B cell (primary cell): ENCODE results near the gene KLRC3. TPM values are rescaled to one million over a fixed set of nuclear protein-coding genes. Genes with fewer than 3 reads are reported as not detected.
"Not testable (repeated sequence)": the region's sequence is repeated elsewhere in the genome, so short reads cannot be mapped to it uniquely, and the experiment has no call there.

ENCODE experiments used
- ATAC-seq: fragments of 200-7000 bp; cut with Tn5 transposase; one replicate; pipeline ENCODE4 v1.10.0; 2021; ENCODE audit warnings: low read depth, mild to moderate bottlenecking, moderate number of reproducible peaks, moderate library complexity
- CTCF ChIA-PET: fragments of 350-600 bp; sonication (Branson Sonifier 250); formaldehyde crosslinking; loops from one replicate; lab custom pipeline; 2021; ENCODE audit warnings: antibody characterized with exemption, inconsistent platforms; lab: Charles Lee
- POLR2A ChIA-PET: fragments of 350-600 bp; sonication (Branson Sonifier 250); formaldehyde crosslinking; loops from one replicate; lab custom pipeline; 2021; ENCODE audit warnings: antibody characterized with exemption; lab: Charles Lee
- DNase-seq: peaks from one replicate; pipeline ENCODE4 v3.0.0; 2013
- H2AFZ ChIP-seq: 2 replicates; pipeline ENCODE4 v1.6.1; 2012; ENCODE audit warnings: mild to moderate bottlenecking, low read depth, low read length; ENCODE audit not compliant: insufficient read depth, poor library complexity, severe bottlenecking
- H3K27ac ChIP-seq, 2 donors: 1 replicate in 1 of 2; 2 replicates in 1 of 2; pipeline ENCODE4 v1.5.1; 2012 to 2013; ENCODE audit warnings: low read length in 2 of 2, mild to moderate bottlenecking in 2 of 2, moderate library complexity in 1 of 2
- H3K27me3 ChIP-seq, 4 experiments: fragments of 200-600 bp in 1 of 4; sonication (generic) in 1 of 4; replicated peaks in 1 of 4; 1 replicate in 2 of 4; 2 replicates in 2 of 4; pipeline versions ENCODE4 v1.6.1 to v1.7.0; 2013 to 2016; ENCODE audit warnings: low read length in 3 of 4, mild to moderate bottlenecking in 2 of 4, mixed read lengths in 1 of 4, moderate library complexity in 1 of 4; ENCODE audit not compliant: insufficient read depth in 4 of 4, control insufficient read depth in 3 of 4; ENCODE audit errors: control extremely low read depth in 1 of 4
- H3K36me3 ChIP-seq, 2 experiments: replicated peaks in 1 of 2; 1 replicate in 1 of 2; 2 replicates in 1 of 2; pipeline versions ENCODE4 v1.6.1 to v1.7.1; 2013; ENCODE audit warnings: low read length in 1 of 2; ENCODE audit not compliant: insufficient read depth in 2 of 2, control insufficient read depth in 1 of 2; ENCODE audit errors: control extremely low read depth in 1 of 2, extremely low read depth in 1 of 2
- H3K4me1 ChIP-seq, 2 donors: fragments of 200-600 bp in 1 of 2; sonication (generic) in 1 of 2; 1 replicate in 1 of 2; 2 replicates in 1 of 2; pipeline versions ENCODE4 v1.5.1 to v1.6.1; 2013 to 2017; ENCODE audit warnings: low read length in 2 of 2; ENCODE audit not compliant: control insufficient read depth in 2 of 2, insufficient read depth in 2 of 2
- H3K4me2 ChIP-seq: replicated peaks from 2 replicates; pipeline ENCODE3; 2012; ENCODE audit warnings: mild to moderate bottlenecking, low read depth, low read length; ENCODE audit not compliant: poor library complexity, severe bottlenecking
- H3K4me3 ChIP-seq, 5 experiments: fragments of 200-600 bp in 1 of 5; sonication (generic) in 1 of 5; 1 replicate in 3 of 5; 2 replicates in 2 of 5; pipeline versions ENCODE4 v1.5.1 to v1.7.0; 2011 to 2016; ENCODE audit warnings: low read length in 4 of 5, mild to moderate bottlenecking in 4 of 5, low read depth in 2 of 5, control low read depth in 1 of 5, moderate library complexity in 1 of 5; ENCODE audit not compliant: insufficient read depth in 1 of 5; ENCODE audit errors: control extremely low read depth in 1 of 5, extremely low read depth in 1 of 5
- H3K79me2 ChIP-seq: fragments of 200-600 bp; sonication (generic); one replicate; pipeline ENCODE4 v1.6.0; 2016; ENCODE audit warnings: low read length; ENCODE audit not compliant: control insufficient read depth, insufficient read depth
- H3K9ac ChIP-seq: fragments of 200-600 bp; sonication (generic); 2 replicates; pipeline ENCODE4 v1.6.1; 2017; ENCODE audit warnings: mild to moderate bottlenecking, low read length, moderate library complexity
- H3K9me3 ChIP-seq, 3 donors: one replicate each; pipeline versions ENCODE4 v1.6.1 to v1.7.1; 2013; ENCODE audit warnings: low read length in 2 of 3; ENCODE audit not compliant: control insufficient read depth in 2 of 3, insufficient read depth in 1 of 3; ENCODE audit errors: control extremely low read depth in 1 of 3
- H4K20me1 ChIP-seq: 2 replicates; pipeline ENCODE4 v1.6.0; 2012; ENCODE audit warnings: mild to moderate bottlenecking, low read length; ENCODE audit not compliant: insufficient read depth, control insufficient read depth, poor library complexity, severe bottlenecking
- H3K27ac Mint-ChIP-seq: one replicate; pipeline ENCODE4 v1.8.0; 2021; ENCODE audit warnings: mixed read lengths
- H3K27me3 Mint-ChIP-seq: one replicate; pipeline ENCODE4 v1.8.0; 2021; ENCODE audit warnings: mixed read lengths
- H3K4me1 Mint-ChIP-seq: one replicate; pipeline ENCODE4 v1.8.0; 2021; ENCODE audit warnings: mixed read lengths
- H3K4me3 Mint-ChIP-seq: one replicate; pipeline ENCODE4 v1.8.0; 2021; ENCODE audit warnings: mixed read lengths
- H3K9me3 Mint-ChIP-seq: one replicate; pipeline ENCODE4 v1.8.0; 2022; ENCODE audit warnings: mixed read lengths; ENCODE audit not compliant: insufficient read depth
- EZH2 ChIP-seq: IDR thresholded peaks from 2 replicates; pipeline ENCODE4 v1.6.1; 2012; ENCODE audit warnings: borderline replicate concordance, low read depth, mild to moderate bottlenecking, moderate library complexity, low read length; ENCODE audit not compliant: insufficient read depth, poor library complexity, severe bottlenecking
- WGBS: methylation state at CpG from one replicate; pipeline ENCODE4 v1.1.5; 2013; ENCODE audit warnings: missing lambda C conversion rate; ENCODE audit not compliant: insufficient coverage; 5-methylcytosine and 5-hydroxymethylcytosine counted together
- intact Hi-C: fragments of 100-400 bp; cut with micrococcal nuclease; formaldehyde crosslinking; loops from one replicate; pipeline ENCODE4 v1.10.0; 2022
- polyA plus RNA-seq: library from polyadenylated mRNA; depleted of rRNA; stranded (reverse); fragments of >200 nt; gene quantifications from 2 replicates; pipeline ENCODE4 v1.2.3, GENCODE V29; 2012
- total RNA-seq, 2 donors: library from RNA; stranded (reverse); fragments of 120-200 nt in 1 of 2; gene quantifications; 1 replicate in 1 of 2; 2 replicates in 1 of 2; pipeline versions ENCODE4 v1.2.3 to v1.2.4, GENCODE V29; 2013 to 2022
- TF ChIP-seq, protein P1 (sequence below): fragments of 200-600 bp; IDR thresholded peaks from one replicate; pipeline ENCODE4 v1.8.0; 2022; ENCODE audit warnings: antibody characterized with exemption, mild to moderate bottlenecking

The KLRC3 gene
- total and polyA plus RNA-seq, 2 donors (not counting 1 experiment from before 2014, with no cell fraction given): not detected

DNA sequence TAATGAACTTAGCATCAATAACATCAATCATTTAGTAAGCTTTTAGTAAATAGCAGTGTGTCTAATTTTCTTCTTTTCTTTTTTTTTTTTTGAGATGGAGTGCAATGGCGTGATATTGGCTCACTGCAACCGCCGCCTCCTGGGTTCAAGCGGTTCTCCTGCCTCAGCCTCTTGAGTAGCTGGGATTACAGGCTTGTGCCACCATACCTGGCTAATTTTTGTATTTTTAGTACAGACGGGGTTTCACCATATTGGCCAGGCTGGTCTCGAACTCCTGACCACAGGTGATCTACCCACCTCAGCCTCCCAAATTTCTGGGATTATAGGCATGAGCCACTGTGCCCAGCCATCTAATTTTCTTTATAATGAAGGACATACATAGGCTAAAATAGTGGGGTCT is 32.9 kb downstream of the KLRC3 start:
- peak overlapping the region in 1 of 5 experiments; percentile 49 for H3K4me3 ChIP-seq
- H3K9ac ChIP-seq, H4K20me1 ChIP-seq, H3K9me3 ChIP-seq, H3K9me3 Mint-ChIP-seq, H3K27ac Mint-ChIP-seq, CTCF ChIA-PET, H3K27ac ChIP-seq, ATAC-seq, H3K27me3 ChIP-seq, H3K4me3 Mint-ChIP-seq, intact Hi-C loops, POLR2A ChIA-PET, H3K36me3 ChIP-seq, H2AFZ ChIP-seq, DNase-seq: not testable (repeated sequence)
- Mint-ChIP-seq H3K4me1 (peaks cover 12% of the 10 kb centered on the region), H3K27me3 (peaks cover 13% of the 10 kb centered on the region)
- 92% methylated on average over 5 of the region's 6 CpGs for WGBS
- H3K4me1 ChIP-seq: peaks cover 4 to 19% of the 10 kb centered on the region in 2 donors
- H3K4me2 ChIP-seq: peak overlapping the region; percentile 9
- peaks cover 54% of the 10 kb centered on the region for H3K79me2 ChIP-seq

DNA sequence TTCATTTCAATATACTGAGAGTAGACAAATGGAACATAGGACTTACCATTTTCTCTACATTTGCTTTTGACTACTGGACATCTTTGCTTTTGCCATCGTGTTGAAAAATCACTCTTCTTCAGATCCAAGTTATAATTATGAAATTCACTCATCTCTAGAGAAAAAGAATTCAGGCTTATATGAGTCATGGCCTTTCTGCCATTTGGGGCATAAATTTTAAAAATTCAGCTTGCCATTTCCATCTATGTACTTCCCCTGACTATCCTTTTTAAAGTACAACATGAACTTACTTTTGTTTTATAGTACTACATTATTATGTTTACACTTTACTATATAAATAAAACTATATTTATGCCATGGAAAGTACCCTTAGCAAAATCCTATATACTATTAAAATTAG is 33.5 kb downstream of the KLRC3 start:
- peaks cover 8% of the 10 kb centered on the region for H3K4me1 Mint-ChIP-seq
- peaks cover 13% of the 10 kb centered on the region for H3K27me3 Mint-ChIP-seq
- H3K27ac ChIP-seq: no peak overlapping the region
- H4K20me1 ChIP-seq: no peaks in the 10 kb centered on the region
- intact Hi-C loops: no loop called here
- no peaks in the 10 kb centered on the region for H3K27me3 ChIP-seq
- no peak overlapping the region for H3K4me3 Mint-ChIP-seq
- no peak overlapping the region for H2AFZ ChIP-seq
- WGBS: no CpG with 5 or more reads among the region's 1 CpG
- no peaks in the 10 kb centered on the region for H3K9me3 ChIP-seq
- H3K27ac Mint-ChIP-seq: no peak overlapping the region
- H3K79me2 ChIP-seq: peaks cover 60% of the 10 kb centered on the region
- ATAC-seq (no peak), DNase-seq (no peak)
- no peak for TF ChIP-seq EZH2
- TF ChIP-seq, protein P1, sequence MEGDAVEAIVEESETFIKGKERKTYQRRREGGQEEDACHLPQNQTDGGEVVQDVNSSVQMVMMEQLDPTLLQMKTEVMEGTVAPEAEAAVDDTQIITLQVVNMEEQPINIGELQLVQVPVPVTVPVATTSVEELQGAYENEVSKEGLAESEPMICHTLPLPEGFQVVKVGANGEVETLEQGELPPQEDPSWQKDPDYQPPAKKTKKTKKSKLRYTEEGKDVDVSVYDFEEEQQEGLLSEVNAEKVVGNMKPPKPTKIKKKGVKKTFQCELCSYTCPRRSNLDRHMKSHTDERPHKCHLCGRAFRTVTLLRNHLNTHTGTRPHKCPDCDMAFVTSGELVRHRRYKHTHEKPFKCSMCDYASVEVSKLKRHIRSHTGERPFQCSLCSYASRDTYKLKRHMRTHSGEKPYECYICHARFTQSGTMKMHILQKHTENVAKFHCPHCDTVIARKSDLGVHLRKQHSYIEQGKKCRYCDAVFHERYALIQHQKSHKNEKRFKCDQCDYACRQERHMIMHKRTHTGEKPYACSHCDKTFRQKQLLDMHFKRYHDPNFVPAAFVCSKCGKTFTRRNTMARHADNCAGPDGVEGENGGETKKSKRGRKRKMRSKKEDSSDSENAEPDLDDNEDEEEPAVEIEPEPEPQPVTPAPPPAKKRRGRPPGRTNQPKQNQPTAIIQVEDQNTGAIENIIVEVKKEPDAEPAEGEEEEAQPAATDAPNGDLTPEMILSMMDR: no peak
- no peak overlapping the region for H3K4me2 ChIP-seq
- no peak overlapping the region for H3K9ac ChIP-seq
- H3K36me3 ChIP-seq: no peaks in the 10 kb centered on the region
- ChIA-PET POLR2A (no interaction called here), CTCF (no interaction called here)
- peaks cover 0 to 13% of the 10 kb centered on the region in 2 donors for H3K4me1 ChIP-seq
- H3K4me3 ChIP-seq: no peak overlapping the region
- H3K9me3 Mint-ChIP-seq: no peaks in the 10 kb centered on the region
